ENCODE results near the gene AP3S1.
"Not testable (repeated sequence)": the region's sequence is repeated elsewhere in the genome, so short reads cannot be mapped to it uniquely, and the experiment has no call there.

AP3S1 gene

DNA sequence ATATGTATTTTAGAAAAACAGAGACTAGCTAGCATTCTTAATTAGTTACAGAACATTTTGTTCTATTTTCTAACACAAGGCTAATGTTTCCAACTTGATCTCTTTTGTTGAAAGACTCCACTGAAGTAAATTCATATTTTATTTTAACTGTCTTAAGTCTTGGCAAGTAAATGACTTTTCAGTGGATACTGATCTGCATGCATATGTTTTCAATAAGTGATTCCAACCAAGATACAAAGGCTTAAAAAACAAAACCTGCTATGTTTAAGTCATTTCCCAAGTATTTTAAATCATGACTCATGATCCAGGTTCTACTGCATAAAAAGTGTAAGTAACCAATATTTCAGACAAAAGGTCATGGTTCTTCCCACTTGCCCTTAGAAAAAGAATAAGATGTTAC, 31.0 kb upstream of the AP3S1 start:
- H3K9me3 ChIP-seq (ENCODE audit: control insufficient read depth in 1 of 2, low read length in 2 of 2) = peaks cover 0 to 4% of the 10 kb centered on the region in 2 donors
- H3K4me3 ChIP-seq (ENCODE audit: low read depth in 1 of 2, low read length in 2 of 2) = no peak overlapping the region
- no peak overlapping the region for H3K27ac ChIP-seq (ENCODE audit: low read length)
- no peaks in the 10 kb centered on the region for H3K36me3 ChIP-seq (ENCODE audit: control insufficient read depth in 1 of 2, insufficient read depth in 2 of 2, low read length in 2 of 2)
- peaks cover 0 to 6% of the 10 kb centered on the region in 2 donors for H3K4me1 ChIP-seq (ENCODE audit: control insufficient read depth in 1 of 2, insufficient read depth in 2 of 2, low read length in 2 of 2)
- peaks cover 23% of the 10 kb centered on the region for H3K27me3 ChIP-seq (ENCODE audit: low read depth, low read length)

DNA sequence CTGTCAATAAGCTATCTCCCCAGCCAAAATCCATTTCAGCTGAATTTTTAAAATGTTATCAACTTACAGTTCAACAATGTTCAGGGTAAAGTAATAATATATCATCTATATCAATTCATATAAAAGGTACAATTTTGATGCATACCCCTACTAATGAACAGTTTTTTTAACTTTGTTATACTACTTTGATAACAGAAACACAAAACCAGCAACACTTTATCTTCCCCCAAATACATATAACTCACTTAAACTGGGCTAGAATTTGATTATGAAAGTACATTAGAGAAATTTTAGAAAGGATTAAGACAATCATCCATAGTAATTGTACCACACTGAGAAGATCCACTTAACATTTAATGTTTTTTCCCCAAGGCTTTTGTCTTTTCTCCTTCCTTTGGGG, 30.3 kb upstream of the AP3S1 start:
- Histone ChIP-seq H3K4me3 (ENCODE audit: low read depth in 1 of 2, low read length in 2 of 2) (no peak overlapping the region), H3K36me3 (ENCODE audit: control insufficient read depth in 1 of 2, insufficient read depth in 2 of 2, low read length in 2 of 2) (no peaks in the 10 kb centered on the region), H3K27me3 (ENCODE audit: low read depth, low read length) (peaks cover 30% of the 10 kb centered on the region), H3K9me3 (ENCODE audit: control insufficient read depth in 1 of 2, low read length in 2 of 2) (peaks cover 0 to 4% of the 10 kb centered on the region in 2 donors), H3K4me1 (ENCODE audit: control insufficient read depth in 1 of 2, insufficient read depth in 2 of 2, low read length in 2 of 2) (peaks cover 0 to 13% of the 10 kb centered on the region in 2 donors), H3K27ac (ENCODE audit: low read length) (no peak overlapping the region)

DNA sequence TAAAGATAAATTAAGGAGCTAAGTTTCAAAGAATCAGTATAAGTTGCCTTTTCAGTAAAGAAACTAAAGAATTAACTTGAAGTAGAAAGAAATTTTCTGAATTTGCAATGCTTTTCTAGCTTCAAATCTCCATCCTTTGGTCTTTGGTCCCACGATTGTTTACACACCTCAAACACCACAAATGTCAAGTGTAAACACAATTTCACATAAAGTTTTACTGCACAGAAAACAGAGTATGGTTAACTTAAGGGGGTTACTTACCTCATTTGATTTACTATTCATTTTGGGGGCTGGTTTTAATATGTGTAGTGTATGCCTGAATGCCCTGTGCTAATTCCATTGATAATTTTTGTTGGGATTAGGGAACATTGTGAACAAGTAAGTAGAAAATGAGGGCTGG, 29.4 kb upstream of the AP3S1 start:
- H3K27ac ChIP-seq (ENCODE audit: low read length) = no peak overlapping the region
- H3K9me3 ChIP-seq (ENCODE audit: control insufficient read depth in 1 of 2, low read length in 2 of 2) = peaks cover 0 to 4% of the 10 kb centered on the region in 2 donors
- H3K4me3 ChIP-seq (ENCODE audit: low read depth in 1 of 2, low read length in 2 of 2) = no peak overlapping the region
- H3K4me1 ChIP-seq (ENCODE audit: control insufficient read depth in 1 of 2, insufficient read depth in 2 of 2, low read length in 2 of 2) = peaks cover 0 to 13% of the 10 kb centered on the region in 2 donors
- peaks cover 31% of the 10 kb centered on the region for H3K27me3 ChIP-seq (ENCODE audit: low read depth, low read length)
- no peaks in the 10 kb centered on the region for H3K36me3 ChIP-seq (ENCODE audit: control insufficient read depth in 1 of 2, insufficient read depth in 2 of 2, low read length in 2 of 2)

DNA sequence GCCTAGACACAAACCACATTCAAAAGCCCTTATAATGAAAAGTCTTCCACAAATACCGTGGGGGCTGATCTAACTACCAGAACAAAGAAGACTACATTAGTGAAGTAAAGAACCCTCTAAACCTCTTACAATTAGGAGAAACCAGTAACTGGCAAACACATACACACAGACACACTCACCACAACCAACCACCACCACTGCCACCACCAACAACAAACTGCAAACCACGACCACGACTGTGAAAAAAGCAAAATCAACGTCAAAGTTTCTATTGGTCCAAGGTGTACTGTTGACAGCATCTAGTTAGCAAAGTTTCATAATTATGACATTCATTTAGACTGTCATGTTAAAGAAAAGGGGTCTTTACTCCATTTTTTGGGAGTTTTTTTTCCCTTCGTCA, 28.0 kb upstream of the AP3S1 start:
- no peak overlapping the region for H3K27ac ChIP-seq (ENCODE audit: low read length)
- H3K27me3 ChIP-seq (ENCODE audit: low read depth, low read length) = peaks cover 31% of the 10 kb centered on the region
- H3K4me3 ChIP-seq (ENCODE audit: low read depth in 1 of 2, low read length in 2 of 2) = no peak overlapping the region
- peaks cover 0 to 13% of the 10 kb centered on the region in 2 donors for H3K4me1 ChIP-seq (ENCODE audit: control insufficient read depth in 1 of 2, insufficient read depth in 2 of 2, low read length in 2 of 2)
- H3K9me3 ChIP-seq (ENCODE audit: control insufficient read depth in 1 of 2, low read length in 2 of 2) = peaks cover 0 to 4% of the 10 kb centered on the region in 2 donors
- H3K36me3 ChIP-seq (ENCODE audit: control insufficient read depth in 1 of 2, insufficient read depth in 2 of 2, low read length in 2 of 2) = no peaks in the 10 kb centered on the region

DNA sequence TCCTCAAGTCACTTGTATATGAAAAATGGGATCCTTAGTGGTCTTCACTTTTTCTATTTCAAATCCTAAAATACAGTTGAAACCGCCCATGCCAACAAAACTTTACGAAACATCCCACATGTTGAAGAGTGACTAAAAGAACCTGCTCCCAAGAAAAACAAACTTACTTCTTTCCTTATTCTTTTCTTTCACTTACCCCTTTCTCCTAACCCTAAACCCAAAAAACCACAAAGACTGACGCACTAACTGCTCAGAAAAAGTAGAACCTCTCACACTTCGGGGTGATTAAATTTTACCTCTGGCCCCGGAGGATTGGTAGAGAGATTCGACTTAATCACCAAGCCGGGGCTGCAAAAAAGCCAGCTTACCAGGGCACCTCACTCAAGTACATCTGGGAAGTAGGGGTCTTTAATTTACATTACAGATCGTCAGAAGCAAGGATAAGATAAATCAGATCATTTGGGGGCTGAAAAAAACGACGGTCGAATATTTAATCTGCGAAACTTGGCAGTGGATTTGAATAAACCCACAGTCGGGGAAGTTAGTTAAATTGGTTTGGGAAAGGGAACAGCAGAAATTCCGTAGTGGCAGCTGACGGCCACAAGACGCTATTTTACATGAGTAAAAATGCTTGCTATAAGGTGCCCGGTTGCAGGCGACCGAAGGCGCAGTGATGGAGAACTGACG, 26.6 kb upstream of the AP3S1 start:
- Histone ChIP-seq H3K4me1 (ENCODE audit: control insufficient read depth in 1 of 2, insufficient read depth in 2 of 2, low read length in 2 of 2) (peaks cover 0 to 13% of the 10 kb centered on the region in 2 donors), H3K27ac (ENCODE audit: low read length) (no peak overlapping the region), H3K36me3 (ENCODE audit: control insufficient read depth in 1 of 2, insufficient read depth in 2 of 2, low read length in 2 of 2) (no peaks in the 10 kb centered on the region), H3K9me3 (ENCODE audit: control insufficient read depth in 1 of 2, low read length in 2 of 2) (peaks cover 0 to 4% of the 10 kb centered on the region in 2 donors), H3K27me3 (ENCODE audit: low read depth, low read length) (peaks cover 31% of the 10 kb centered on the region), H3K4me3 (ENCODE audit: low read depth in 1 of 2, low read length in 2 of 2) (peak overlapping the region; percentile 74 to 91)

DNA sequence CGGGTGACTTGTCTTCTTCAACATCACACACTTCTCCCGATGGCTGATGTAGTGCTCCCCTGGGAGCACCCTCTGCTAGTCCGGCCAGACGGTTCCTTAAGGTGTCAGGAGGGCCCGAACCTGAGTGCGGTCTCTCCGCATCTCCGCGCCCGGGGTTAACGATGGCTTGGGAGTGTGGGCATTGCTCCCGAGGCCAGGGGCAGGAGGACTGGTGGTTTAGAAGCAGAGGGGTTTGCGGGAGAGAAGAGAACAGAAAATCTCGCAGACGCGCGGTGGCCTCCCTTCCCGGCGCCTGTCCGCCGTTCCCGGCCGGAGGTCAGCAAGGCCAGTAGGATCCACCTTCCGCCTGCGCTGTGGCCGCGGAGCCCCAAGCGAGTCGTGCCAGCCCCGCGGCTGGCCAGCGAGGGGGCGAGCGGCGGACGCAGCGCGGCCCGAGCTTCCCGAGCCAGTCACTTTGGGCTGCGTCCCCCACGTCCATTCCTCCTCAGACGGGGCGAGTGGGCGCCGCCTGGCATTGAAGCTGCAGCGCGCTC, 26.0 kb upstream of the AP3S1 start:
- Histone ChIP-seq H3K27me3 (ENCODE audit: low read depth, low read length) (peaks cover 31% of the 10 kb centered on the region), H3K4me1 (ENCODE audit: control insufficient read depth in 1 of 2, insufficient read depth in 2 of 2, low read length in 2 of 2) (peaks cover 0 to 13% of the 10 kb centered on the region in 2 donors), H3K9me3 (ENCODE audit: control insufficient read depth in 1 of 2, low read length in 2 of 2) (peaks cover 0 to 4% of the 10 kb centered on the region in 2 donors), H3K4me3 (ENCODE audit: low read depth in 1 of 2, low read length in 2 of 2) (peak overlapping the region; percentile 74 to 91), H3K27ac (ENCODE audit: low read length) (no peak overlapping the region), H3K36me3 (ENCODE audit: control insufficient read depth in 1 of 2, insufficient read depth in 2 of 2, low read length in 2 of 2) (no peaks in the 10 kb centered on the region)

DNA sequence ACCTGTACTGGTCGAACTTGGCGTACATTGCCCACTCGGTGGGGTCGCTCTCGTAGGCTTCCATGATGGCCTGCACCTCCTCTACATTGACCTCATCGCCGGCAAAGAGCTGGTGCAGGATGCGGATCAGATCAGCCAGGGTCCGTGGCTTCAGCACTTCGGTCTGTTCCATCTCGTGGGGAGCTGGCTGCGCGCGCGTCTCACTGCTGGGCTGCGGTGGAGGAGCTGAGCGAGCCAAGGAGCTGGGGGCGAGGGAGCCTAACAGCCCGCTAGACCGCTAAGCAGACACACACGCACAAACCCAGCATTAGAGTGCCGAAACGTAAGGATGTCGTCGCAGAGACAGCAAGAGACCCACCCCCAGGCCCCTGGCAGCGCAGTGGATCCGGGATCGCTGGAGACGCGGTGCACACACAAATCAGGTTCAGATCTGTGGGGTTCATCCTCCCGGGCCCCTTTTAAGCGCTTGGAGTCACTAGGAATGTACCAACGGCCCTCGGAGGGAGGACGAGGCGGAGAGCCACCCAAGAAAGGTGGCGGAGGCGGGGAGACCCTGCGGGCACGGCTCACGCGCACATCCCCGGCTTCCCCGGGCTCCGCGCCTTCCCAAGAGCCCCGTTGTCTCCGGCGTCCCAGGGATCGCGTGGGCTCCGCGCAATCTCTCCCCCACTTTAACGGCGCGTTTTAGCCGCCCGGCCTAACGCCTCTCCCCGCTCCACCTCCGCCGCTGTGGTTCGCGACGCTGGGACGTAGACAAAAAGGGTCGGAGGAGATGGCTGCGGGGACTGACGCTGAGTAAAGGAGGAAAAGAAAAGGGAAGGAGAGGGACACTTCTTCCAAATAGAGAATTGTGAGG, 25.3 kb upstream of the AP3S1 start, which contains the start of gene CDO1:
Gene CDO1 (minus strand): TSS at position 434 of the 856 bp plus-strand sequence. CDS start 262 bp downstream, at position 172.
- peaks cover 31% of the 10 kb centered on the region for H3K27me3 ChIP-seq (ENCODE audit: low read depth, low read length)
- peaks cover 0 to 4% of the 10 kb centered on the region in 2 donors for H3K9me3 ChIP-seq (ENCODE audit: control insufficient read depth in 1 of 2, low read length in 2 of 2)
- H3K27ac ChIP-seq (ENCODE audit: low read length) = no peak within 1 kb of the TSS
- H3K4me3 ChIP-seq (ENCODE audit: low read depth in 1 of 2, low read length in 2 of 2) = peak within 1 kb of the TSS; percentile 74 to 91
- no peaks in the 10 kb centered on the region for H3K36me3 ChIP-seq (ENCODE audit: control insufficient read depth in 1 of 2, insufficient read depth in 2 of 2, low read length in 2 of 2)
- H3K4me1 ChIP-seq (ENCODE audit: control insufficient read depth in 1 of 2, insufficient read depth in 2 of 2, low read length in 2 of 2) = peaks cover 0 to 13% of the 10 kb centered on the region in 2 donors

DNA sequence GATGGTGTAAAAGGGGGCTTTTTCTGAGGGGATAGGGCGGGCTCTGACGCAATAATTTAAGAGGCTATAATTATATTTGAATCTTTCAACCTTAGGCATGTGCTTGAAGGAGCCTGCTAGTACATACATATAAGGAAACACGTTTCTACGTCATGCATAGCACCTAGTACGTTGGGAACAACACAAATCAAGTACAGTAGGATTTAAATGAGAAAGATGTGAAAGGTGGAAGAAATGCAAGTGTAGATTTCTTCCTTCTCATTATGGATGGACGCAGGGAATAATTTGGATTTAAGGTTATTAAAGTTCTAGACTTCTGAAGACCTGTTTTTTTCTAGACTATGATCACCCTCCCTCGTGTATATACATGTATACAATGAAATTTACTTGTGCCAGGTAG, 24.3 kb upstream of the AP3S1 start:
- Histone ChIP-seq H3K27me3 (ENCODE audit: low read depth, low read length) (peaks cover 31% of the 10 kb centered on the region), H3K27ac (ENCODE audit: low read length) (no peak overlapping the region)

DNA sequence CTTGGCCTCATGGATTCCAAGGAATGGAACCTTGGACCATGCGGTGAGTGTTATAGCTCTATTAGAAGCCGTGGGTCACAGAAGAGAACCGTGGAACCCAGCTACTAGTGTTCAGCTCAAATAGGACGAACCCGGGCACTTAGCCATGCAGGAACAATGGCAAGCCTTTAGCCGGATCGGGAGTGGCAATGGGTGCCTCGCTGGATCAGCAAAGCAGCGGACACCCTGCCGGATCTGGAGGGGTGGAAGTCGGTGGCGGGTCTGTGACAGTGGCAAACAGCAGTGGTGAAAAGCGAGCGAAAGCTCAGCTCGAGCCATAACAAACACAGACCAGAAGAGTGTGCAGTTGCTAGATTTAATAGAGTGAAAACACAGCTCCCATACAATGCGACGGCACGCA, 22.9 kb upstream of the AP3S1 start:
- H3K27me3 ChIP-seq (ENCODE audit: low read depth, low read length) = peaks cover 26% of the 10 kb centered on the region
- H3K4me3 ChIP-seq (ENCODE audit: low read depth in 1 of 2, low read length in 2 of 2) = no peak overlapping the region
- H3K27ac ChIP-seq (ENCODE audit: low read length) = no peak overlapping the region
- H3K9me3 ChIP-seq (ENCODE audit: control insufficient read depth in 1 of 2, low read length in 2 of 2) = peaks cover 0 to 4% of the 10 kb centered on the region in 2 donors
- H3K36me3 ChIP-seq (ENCODE audit: control insufficient read depth in 1 of 2, insufficient read depth in 2 of 2, low read length in 2 of 2) = no peaks in the 10 kb centered on the region
- H3K4me1 ChIP-seq (ENCODE audit: control insufficient read depth in 1 of 2, insufficient read depth in 2 of 2, low read length in 2 of 2) = peaks cover 0 to 13% of the 10 kb centered on the region in 2 donors

More for the DNA sequence above, 24.3 kb upstream of the AP3S1 start:
- Histone ChIP-seq H3K4me1 (ENCODE audit: control insufficient read depth in 1 of 2, insufficient read depth in 2 of 2, low read length in 2 of 2) (peaks cover 0 to 13% of the 10 kb centered on the region in 2 donors), H3K36me3 (ENCODE audit: control insufficient read depth in 1 of 2, insufficient read depth in 2 of 2, low read length in 2 of 2) (no peaks in the 10 kb centered on the region), H3K4me3 (ENCODE audit: low read depth in 1 of 2, low read length in 2 of 2) (no peak overlapping the region), H3K9me3 (ENCODE audit: control insufficient read depth in 1 of 2, low read length in 2 of 2) (peaks cover 0 to 4% of the 10 kb centered on the region in 2 donors)

DNA sequence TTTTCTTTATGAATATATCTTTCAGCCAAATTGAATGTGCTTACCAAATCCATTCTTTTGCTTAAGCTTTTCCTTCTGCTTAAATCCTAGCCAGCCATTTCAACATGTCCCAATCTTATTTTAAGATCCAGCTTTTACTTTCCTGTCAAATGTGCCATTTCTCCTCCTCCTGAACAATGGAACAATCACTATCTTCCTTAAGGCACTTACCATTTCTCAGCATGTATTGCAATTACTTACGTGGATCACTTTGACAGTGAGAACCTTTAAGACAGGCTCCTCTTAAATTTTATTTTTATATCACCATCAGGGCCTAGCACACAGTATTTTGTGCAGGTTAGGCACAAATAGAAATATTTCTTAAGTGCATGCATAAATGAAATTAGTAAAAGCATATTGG, 20.9 kb upstream of the AP3S1 start:
- Histone ChIP-seq H3K9me3 (ENCODE audit: control insufficient read depth in 1 of 2, low read length in 2 of 2) (no peaks in the 10 kb centered on the region), H3K27me3 (ENCODE audit: low read depth, low read length) (peaks cover 7% of the 10 kb centered on the region), H3K4me3 (ENCODE audit: low read depth in 1 of 2, low read length in 2 of 2) (no peak overlapping the region), H3K4me1 (ENCODE audit: control insufficient read depth in 1 of 2, insufficient read depth in 2 of 2, low read length in 2 of 2) (peaks cover 0 to 5% of the 10 kb centered on the region in 2 donors), H3K27ac (ENCODE audit: low read length) (no peak overlapping the region), H3K36me3 (ENCODE audit: control insufficient read depth in 1 of 2, insufficient read depth in 2 of 2, low read length in 2 of 2) (no peaks in the 10 kb centered on the region)

DNA sequence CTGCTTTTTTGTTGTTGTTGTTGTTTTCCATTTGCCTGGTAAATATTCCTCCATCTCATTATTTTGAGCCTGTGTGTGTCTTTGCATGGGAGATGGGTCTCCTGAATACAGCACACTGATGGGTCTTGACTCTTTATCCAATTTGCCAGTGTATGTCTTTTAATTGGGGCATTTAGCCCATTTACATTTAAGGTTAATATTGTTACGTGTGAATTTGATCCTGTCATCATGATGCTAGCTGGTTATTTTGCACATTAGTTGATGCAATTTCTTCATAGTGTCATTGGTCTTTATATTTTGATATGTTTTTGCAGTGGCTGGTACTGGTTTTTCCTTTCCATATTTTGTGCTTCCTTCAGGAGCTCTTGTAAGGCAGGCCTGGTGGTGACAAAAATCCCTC, 16.8 kb upstream of the AP3S1 start:
- H3K27me3 ChIP-seq (ENCODE audit: low read depth, low read length); H3K4me3 ChIP-seq (ENCODE audit: low read depth in 1 of 2, low read length in 2 of 2); H3K4me1 ChIP-seq (ENCODE audit: control insufficient read depth in 1 of 2, insufficient read depth in 2 of 2, low read length in 2 of 2); H3K27ac ChIP-seq (ENCODE audit: low read length); H3K9me3 ChIP-seq (ENCODE audit: control insufficient read depth in 1 of 2, low read length in 2 of 2): not testable (repeated sequence)
- peaks cover 10 to 27% of the 10 kb centered on the region in 2 donors for H3K36me3 ChIP-seq (ENCODE audit: control insufficient read depth in 1 of 2, insufficient read depth in 2 of 2, low read length in 2 of 2)

All from muscle layer of duodenum (tissue), 2 donors.